Liver (tissue), 9 donors: ENCODE measurements around the gene KAT6B. TPM values are rescaled to one million over a fixed set of nuclear protein-coding genes. Genes with fewer than 3 reads are reported as not detected.

Source experiments
- DNase-seq: peaks from one replicate; pipeline ENCODE4 v3.0.0-alpha.2; 2017; ENCODE audit warnings: low spot score
- H3K27ac ChIP-seq, 2 donors: one replicate each; pipeline ENCODE4 v1.7.0; 2013; ENCODE audit warnings: inconsistent platforms in 2 of 2, low read length in 2 of 2, control low read depth in 1 of 2, low read depth in 1 of 2, mild to moderate bottlenecking in 1 of 2
- H3K27me3 ChIP-seq, 4 donors: one replicate each; pipeline versions ENCODE4 v1.6.1 to v1.7.0; 2013; ENCODE audit warnings: low read length in 3 of 4, inconsistent platforms in 1 of 4, mild to moderate bottlenecking in 1 of 4, moderate library complexity in 1 of 4; ENCODE audit not compliant: control insufficient read depth in 4 of 4, insufficient read depth in 4 of 4
- H3K36me3 ChIP-seq, 4 donors: one replicate each; pipeline versions ENCODE4 v1.6.1 to v1.7.0; 2013; ENCODE audit warnings: low read length in 3 of 4, mild to moderate bottlenecking in 3 of 4, low read depth in 1 of 4, moderate library complexity in 1 of 4; ENCODE audit not compliant: control insufficient read depth in 4 of 4, insufficient read depth in 3 of 4
- H3K4me1 ChIP-seq, 4 donors: one replicate each; pipeline versions ENCODE4 v1.6.1 to v1.7.0; 2013; ENCODE audit warnings: low read length in 3 of 4, mild to moderate bottlenecking in 3 of 4, moderate library complexity in 1 of 4; ENCODE audit not compliant: control insufficient read depth in 4 of 4, insufficient read depth in 4 of 4
- H3K4me3 ChIP-seq, 3 donors: one replicate each; pipeline versions ENCODE4 v1.6.1 to v1.7.0; 2013; ENCODE audit warnings: low read length in 3 of 3, control low read depth in 1 of 3, low read depth in 1 of 3, mild to moderate bottlenecking in 1 of 3
- H3K9ac ChIP-seq, 2 donors: one replicate each; pipeline ENCODE4 v1.7.0; 2013; ENCODE audit warnings: low read length in 2 of 2, mild to moderate bottlenecking in 2 of 2, moderate library complexity in 2 of 2, control low read depth in 1 of 2, low read depth in 1 of 2
- H3K9me3 ChIP-seq, 4 donors: one replicate each; pipeline versions ENCODE4 v1.6.1 to v1.7.0; 2013; ENCODE audit warnings: low read length in 3 of 4; ENCODE audit not compliant: control insufficient read depth in 4 of 4
- ATF3 ChIP-seq: IDR thresholded peaks from 2 replicates; pipeline ENCODE4 v1.6.1; 2016; ENCODE audit warnings: antibody characterized with exemption
- CTCF ChIP-seq: fragments of 150-350 bp; IDR thresholded peaks from 2 replicates; pipeline ENCODE4 v1.5.1; 2017; ENCODE audit warnings: improper control_type of control experiment, low read depth, low read length; ENCODE audit not compliant: missing input control
- EGR1 ChIP-seq, 2 donors: IDR thresholded peaks; 2 replicates each; pipeline ENCODE4 v1.6.1; 2016 to 2018; ENCODE audit warnings: antibody characterized with exemption in 2 of 2, low read depth in 2 of 2
- FOXA1 ChIP-seq: IDR thresholded peaks from 2 replicates; pipeline ENCODE4 v1.6.1; 2016; ENCODE audit warnings: antibody characterized with exemption
- FOXA2 ChIP-seq: IDR thresholded peaks from 2 replicates; pipeline ENCODE4 v1.6.1; 2016; ENCODE audit warnings: antibody characterized with exemption
- GABPA ChIP-seq, 2 donors: IDR thresholded peaks in 1 of 2; conservative IDR thresholded peaks in 1 of 2; 2 replicates each; pipeline ENCODE4 v1.6.1; 2016; ENCODE audit warnings: antibody characterized with exemption in 2 of 2, mild to moderate bottlenecking in 1 of 2, moderate library complexity in 1 of 2
- HNF4A ChIP-seq, 2 donors: conservative IDR thresholded peaks; 2 replicates each; pipeline ENCODE4 v1.6.1; 2016; ENCODE audit warnings: antibody characterized with exemption in 2 of 2, mild to moderate bottlenecking in 2 of 2
- HNF4G ChIP-seq: IDR thresholded peaks from 2 replicates; pipeline ENCODE4 v1.6.1; 2016; ENCODE audit warnings: antibody characterized with exemption
- JUND ChIP-seq, 2 donors: IDR thresholded peaks; 2 replicates each; pipeline ENCODE4 v1.6.1; 2016; ENCODE audit warnings: antibody characterized with exemption in 2 of 2
- NR2F2 ChIP-seq: IDR thresholded peaks from 2 replicates; pipeline ENCODE4 v1.6.1; 2016; ENCODE audit warnings: antibody characterized with exemption
- RAD21 ChIP-seq, 2 donors: IDR thresholded peaks; 2 replicates each; pipeline ENCODE4 v1.6.1; 2016; ENCODE audit warnings: antibody characterized with exemption in 2 of 2, mild to moderate bottlenecking in 2 of 2
- RXRA ChIP-seq, 2 donors: IDR thresholded peaks; 2 replicates each; pipeline ENCODE4 v1.6.1; 2017 to 2018; ENCODE audit warnings: antibody characterized with exemption in 2 of 2, mild to moderate bottlenecking in 1 of 2
- SP1 ChIP-seq: IDR thresholded peaks from 2 replicates; pipeline ENCODE4 v1.6.1; 2018; ENCODE audit warnings: antibody characterized with exemption, mild to moderate bottlenecking
- TAF1 ChIP-seq: conservative IDR thresholded peaks from 2 replicates; pipeline ENCODE4 v1.6.1; 2016; ENCODE audit warnings: antibody characterized with exemption, mild to moderate bottlenecking
- YY1 ChIP-seq: IDR thresholded peaks from 2 replicates; pipeline ENCODE4 v1.6.1; 2016; ENCODE audit warnings: antibody characterized with exemption, mild to moderate bottlenecking
- WGBS: extraction: QIAGEN DNeasy Blood & Tissue Kit; methylation state at CpG from one replicate; pipeline ENCODE4 v1.1.7; 2013; 5-methylcytosine and 5-hydroxymethylcytosine counted together
- polyA plus RNA-seq, 2 donors: library from polyadenylated mRNA; stranded (reverse) in 1 of 2; unstranded in 1 of 2; fragments of 200-250 nt in 1 of 2; fragments of >200 nt in 1 of 2; fragmentation: Nextera tagmentation in 1 of 2; extraction: Ambion mirVana in 1 of 2; gene quantifications; one replicate each; pipeline versions ENCODE4 v1.2.1 to v1.2.3, GENCODE V29; 2013 to 2015
- total RNA-seq, 2 donors: library from RNA; depleted of rRNA; stranded (reverse); fragments of >200 nt; gene quantifications; one replicate each; pipeline ENCODE4 v1.2.3, GENCODE V29; 2014
- TF ChIP-seq, protein P1 (sequence below): IDR thresholded peaks from 2 replicates; pipeline ENCODE4 v1.6.1; 2016; ENCODE audit warnings: antibody characterized with exemption
- TF ChIP-seq, protein P2 (sequence below): IDR thresholded peaks from 2 replicates; pipeline ENCODE4 v1.6.1; 2016; ENCODE audit warnings: antibody characterized with exemption
- TF ChIP-seq, protein P3 (sequence below): IDR thresholded peaks from 2 replicates; pipeline ENCODE4 v1.6.1; 2016; ENCODE audit warnings: antibody characterized with exemption, mild to moderate bottlenecking
- donor health status: healthy.
- donor health status: healthy.
- donor health status: healthy.
- donor health status: healthy.
- donor health status: healthy.

Gene KAT6B
- total and polyA plus RNA-seq, 4 donors, result 2.0 to 21.2 (median 8.8) TPM

- TF ChIP-seq, protein P1, sequence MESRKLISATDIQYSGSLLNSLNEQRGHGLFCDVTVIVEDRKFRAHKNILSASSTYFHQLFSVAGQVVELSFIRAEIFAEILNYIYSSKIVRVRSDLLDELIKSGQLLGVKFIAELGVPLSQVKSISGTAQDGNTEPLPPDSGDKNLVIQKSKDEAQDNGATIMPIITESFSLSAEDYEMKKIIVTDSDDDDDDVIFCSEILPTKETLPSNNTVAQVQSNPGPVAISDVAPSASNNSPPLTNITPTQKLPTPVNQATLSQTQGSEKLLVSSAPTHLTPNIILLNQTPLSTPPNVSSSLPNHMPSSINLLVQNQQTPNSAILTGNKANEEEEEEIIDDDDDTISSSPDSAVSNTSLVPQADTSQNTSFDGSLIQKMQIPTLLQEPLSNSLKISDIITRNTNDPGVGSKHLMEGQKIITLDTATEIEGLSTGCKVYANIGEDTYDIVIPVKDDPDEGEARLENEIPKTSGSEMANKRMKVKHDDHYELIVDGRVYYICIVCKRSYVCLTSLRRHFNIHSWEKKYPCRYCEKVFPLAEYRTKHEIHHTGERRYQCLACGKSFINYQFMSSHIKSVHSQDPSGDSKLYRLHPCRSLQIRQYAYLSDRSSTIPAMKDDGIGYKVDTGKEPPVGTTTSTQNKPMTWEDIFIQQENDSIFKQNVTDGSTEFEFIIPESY, result peak; percentile 51
- peak; percentile 69 for TF ChIP-seq YY1
- peak; percentile 80 for TF ChIP-seq FOXA2
- TF ChIP-seq, protein P2, sequence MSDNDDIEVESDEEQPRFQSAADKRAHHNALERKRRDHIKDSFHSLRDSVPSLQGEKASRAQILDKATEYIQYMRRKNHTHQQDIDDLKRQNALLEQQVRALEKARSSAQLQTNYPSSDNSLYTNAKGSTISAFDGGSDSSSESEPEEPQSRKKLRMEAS, result peak; percentile 25
- TF ChIP-seq NR2F2, result no peak
- TF ChIP-seq HNF4G, result peak; percentile 70
Measured at GRCh38 chr10:74981831-74982633, 155.6 kb downstream of the KAT6B start (continued).

DNA sequence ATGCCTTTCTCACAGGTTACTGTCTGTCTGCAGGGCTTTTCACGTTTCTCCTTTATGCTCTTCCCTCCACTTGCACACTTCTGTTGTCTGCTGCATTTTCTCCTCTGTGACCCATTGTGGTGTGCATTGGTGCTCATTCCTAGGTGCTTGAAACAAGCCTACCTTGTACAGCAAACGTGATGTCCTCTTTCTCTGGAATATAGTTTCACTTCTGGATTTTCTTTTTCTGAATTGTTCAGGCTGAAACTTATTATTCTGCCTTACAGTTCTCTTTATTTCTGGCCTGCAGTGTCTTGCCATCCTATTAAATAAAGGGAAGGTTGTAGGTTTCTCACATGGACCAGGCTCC is 156.2 kb downstream of the KAT6B start:
- Histone ChIP-seq H3K27ac (peak overlapping the region; percentile 44 to 76), H3K4me1 (peaks cover 8 to 32% (median 19%) of the 10 kb centered on the region in 4 donors), H3K36me3 (peaks cover 0 to 4% (median 2%) of the 10 kb centered on the region in 4 donors), H3K9me3 (no peaks in the 10 kb centered on the region), H3K27me3 (no peaks in the 10 kb centered on the region), H3K9ac (no peak overlapping the region), H3K4me3 (no peak overlapping the region)
- DNase-seq, result no peak
- no peak for TF ChIP-seq ATF3
- TF ChIP-seq, protein P3, sequence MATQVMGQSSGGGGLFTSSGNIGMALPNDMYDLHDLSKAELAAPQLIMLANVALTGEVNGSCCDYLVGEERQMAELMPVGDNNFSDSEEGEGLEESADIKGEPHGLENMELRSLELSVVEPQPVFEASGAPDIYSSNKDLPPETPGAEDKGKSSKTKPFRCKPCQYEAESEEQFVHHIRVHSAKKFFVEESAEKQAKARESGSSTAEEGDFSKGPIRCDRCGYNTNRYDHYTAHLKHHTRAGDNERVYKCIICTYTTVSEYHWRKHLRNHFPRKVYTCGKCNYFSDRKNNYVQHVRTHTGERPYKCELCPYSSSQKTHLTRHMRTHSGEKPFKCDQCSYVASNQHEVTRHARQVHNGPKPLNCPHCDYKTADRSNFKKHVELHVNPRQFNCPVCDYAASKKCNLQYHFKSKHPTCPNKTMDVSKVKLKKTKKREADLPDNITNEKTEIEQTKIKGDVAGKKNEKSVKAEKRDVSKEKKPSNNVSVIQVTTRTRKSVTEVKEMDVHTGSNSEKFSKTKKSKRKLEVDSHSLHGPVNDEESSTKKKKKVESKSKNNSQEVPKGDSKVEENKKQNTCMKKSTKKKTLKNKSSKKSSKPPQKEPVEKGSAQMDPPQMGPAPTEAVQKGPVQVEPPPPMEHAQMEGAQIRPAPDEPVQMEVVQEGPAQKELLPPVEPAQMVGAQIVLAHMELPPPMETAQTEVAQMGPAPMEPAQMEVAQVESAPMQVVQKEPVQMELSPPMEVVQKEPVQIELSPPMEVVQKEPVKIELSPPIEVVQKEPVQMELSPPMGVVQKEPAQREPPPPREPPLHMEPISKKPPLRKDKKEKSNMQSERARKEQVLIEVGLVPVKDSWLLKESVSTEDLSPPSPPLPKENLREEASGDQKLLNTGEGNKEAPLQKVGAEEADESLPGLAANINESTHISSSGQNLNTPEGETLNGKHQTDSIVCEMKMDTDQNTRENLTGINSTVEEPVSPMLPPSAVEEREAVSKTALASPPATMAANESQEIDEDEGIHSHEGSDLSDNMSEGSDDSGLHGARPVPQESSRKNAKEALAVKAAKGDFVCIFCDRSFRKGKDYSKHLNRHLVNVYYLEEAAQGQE, result no peak
- TF ChIP-seq, protein P1, result no peak
- TF ChIP-seq YY1, result no peak
- TF ChIP-seq, protein P2, result no peak
- no peak for TF ChIP-seq TAF1
- TF ChIP-seq CTCF, result no peak
- TF ChIP-seq RAD21 (IDR thresholded peaks at IDR 0.05), result no peak
- TF ChIP-seq EGR1 (IDR thresholded peaks at IDR 0.05; ENCODE audit: low read depth in 2 of 2), result no peak
- TF ChIP-seq SP1, result no peak
- no peak for TF ChIP-seq FOXA1
- no peak for TF ChIP-seq FOXA2
- no peak for TF ChIP-seq NR2F2
- TF ChIP-seq JUND (IDR thresholded peaks at IDR 0.05), result no peak
- TF ChIP-seq HNF4G, result no peak
- no peak for TF ChIP-seq HNF4A (conservative IDR thresholded peaks at IDR 0.05)
- no peak for TF ChIP-seq GABPA (IDR thresholded peaks at IDR 0.05 in 1 of 2, conservative IDR thresholded peaks at IDR 0.05 in 1 of 2)
- no peak for TF ChIP-seq RXRA (IDR thresholded peaks at IDR 0.05)
- WGBS, result 91% methylated on average over 2 of the region's 2 CpGs
